Calu3 (cell line): ENCODE measurements around the gene DUSP7. TPM values are rescaled to one million over a fixed set of nuclear protein-coding genes. Genes with fewer than 3 reads are reported as not detected.

ENCODE experiments used
- Bru-seq: library from RNA; stranded (reverse); fragments of 400-500 nt; gene quantifications from one replicate; lab custom pipeline; 2021; lab: Mats Ljungman, UMichigan
- BruChase-seq, 2 experiments: library from RNA; stranded (reverse); fragments of 400-500 nt; gene quantifications; one replicate each; lab custom pipeline; 2021; lab: Mats Ljungman, UMichigan
- BruUV-seq: library from RNA; stranded (reverse); fragments of 400-500 nt; replicated peaks from 2 replicates; lab custom pipeline; 2021; lab: Mats Ljungman, UMichigan
- CTCF ChIA-PET: fragments of 300-600 bp; sonication (Branson Sonifier 250); formaldehyde crosslinking; loops from one replicate; lab custom pipeline; 2022; ENCODE audit warnings: antibody characterized with exemption; lab: Charles Lee
- DNase-seq: peaks from one replicate; pipeline ENCODE4 v3.0.0; 2022
- H3K27ac Mint-ChIP-seq: one replicate; pipeline ENCODE4 v1.8.0; 2022; ENCODE audit warnings: mixed read lengths; ENCODE audit not compliant: unreplicated experiment
- H3K27me3 Mint-ChIP-seq: one replicate; pipeline ENCODE4 v1.8.0; 2022; ENCODE audit warnings: mixed read lengths; ENCODE audit not compliant: unreplicated experiment
- H3K36me3 Mint-ChIP-seq: one replicate; pipeline ENCODE4 v1.8.0; 2022; ENCODE audit warnings: mild to moderate bottlenecking, moderate library complexity, mixed read lengths; ENCODE audit not compliant: insufficient read depth, unreplicated experiment
- H3K4me1 Mint-ChIP-seq: one replicate; pipeline ENCODE4 v1.8.0; 2022; ENCODE audit warnings: mild to moderate bottlenecking, low read depth, mixed read lengths; ENCODE audit not compliant: unreplicated experiment
- H3K4me3 Mint-ChIP-seq: one replicate; pipeline ENCODE4 v1.8.0; 2022; ENCODE audit warnings: mild to moderate bottlenecking, low read depth, moderate library complexity, mixed read lengths; ENCODE audit not compliant: unreplicated experiment
- H3K9me3 Mint-ChIP-seq: one replicate; pipeline ENCODE4 v1.8.0; 2022; ENCODE audit warnings: low read depth, mixed read lengths; ENCODE audit not compliant: unreplicated experiment
- CTCF ChIP-seq: fragments of 200-600 bp; IDR thresholded peaks from one replicate; pipeline ENCODE4 v1.8.0; 2022; ENCODE audit warnings: antibody characterized with exemption; ENCODE audit not compliant: unreplicated experiment
- intact Hi-C: fragments of 100-400 bp; cut with micrococcal nuclease; formaldehyde crosslinking; loops from one replicate; pipeline ENCODE4 v1.10.0; 2022; ENCODE audit not compliant: unreplicated experiment
- long read RNA-seq: library from polyadenylated mRNA; stranded (forward); transcript quantifications from one replicate; pipeline ENCODE4 v2.0.0, GENCODE V29; 2022
- total RNA-seq: library from RNA; stranded (reverse); gene quantifications from 2 replicates; pipeline ENCODE4 v1.2.3, GENCODE V29; 2022

The DUSP7 gene
- total RNA-seq (7.7 and 7.9 TPM in 2 replicates), Bru-seq, nascent RNA (percentile 49 among the genes with signal in this experiment), BruChase-seq, experiment 1, labeled RNA remaining after a 6-hour chase (percentile 53 among the genes with signal in this experiment), BruChase-seq, experiment 2, labeled RNA remaining after a 2-hour chase (percentile 76 among the genes with signal in this experiment)
- long read RNA-seq, partial matches to known transcripts: 4 of 7 reads
- long read RNA-seq, other reads (novel, unspliced or antisense): 0 of 7 reads

GRCh38 chr3:52056521-52056967 lies at the start of gene DUSP7:
DUSP7 (minus strand) TSS chr3:52056571; CDS start chr3:52056366, 205 bp downstream.
- no peaks in the 10 kb centered on the region for H3K27me3 Mint-ChIP-seq
- no peak for TF ChIP-seq CTCF
- CTCF ChIA-PET: interaction anchor here (0.6 to 2.0 kb wide), 10 partner anchors 10 to 549 kb away, joined by 3 to 7 read pairs (median 4); partner anchors contain the start of genes ACY1 and POC1A
- peak within 1 kb of the TSS; percentile 81 for H3K27ac Mint-ChIP-seq
- peak; percentile 74 for DNase-seq
- intact Hi-C loops: loop anchor here (5.0 kb wide), 3 partner anchors 54 to 114 kb away; partner anchors contain the start of genes PARP3 and RRP9
- peaks cover 41% of the 10 kb centered on the region for H3K36me3 Mint-ChIP-seq
- H3K9me3 Mint-ChIP-seq: no peaks in the 10 kb centered on the region
- peak within 1 kb of the TSS; percentile 88 for H3K4me3 Mint-ChIP-seq
- H3K4me1 Mint-ChIP-seq: peaks cover 28% of the 10 kb centered on the region
- no TSS peak for BruUV-seq

- peaks cover 11% of the 10 kb centered on the region for H3K36me3 Mint-ChIP-seq
- DNase-seq: no peak
- TF ChIP-seq CTCF: no peak
- H3K4me3 Mint-ChIP-seq: no peak overlapping the region
- CTCF ChIA-PET: no interaction called here
- intact Hi-C loops: no loop called here
- no peak overlapping the region for H3K27ac Mint-ChIP-seq
- H3K9me3 Mint-ChIP-seq: no peaks in the 10 kb centered on the region
- H3K27me3 Mint-ChIP-seq: no peaks in the 10 kb centered on the region
- H3K4me1 Mint-ChIP-seq: peaks cover 6% of the 10 kb centered on the region
- BruUV-seq: no TSS peak
Observed at GRCh38 chr3:52104684-52105640, 48.6 kb upstream of the DUSP7 start.

- no peak overlapping the region for H3K27ac Mint-ChIP-seq
- no peak for TF ChIP-seq CTCF
- H3K4me1 Mint-ChIP-seq: peaks cover 19% of the 10 kb centered on the region
- intact Hi-C loops: no loop called here
- BruUV-seq: no TSS peak
- peaks cover 21% of the 10 kb centered on the region for H3K36me3 Mint-ChIP-seq
- H3K27me3 Mint-ChIP-seq: no peaks in the 10 kb centered on the region
- CTCF ChIA-PET: no interaction called here
- DNase-seq: no peak
- no peak overlapping the region for H3K4me3 Mint-ChIP-seq
- no peaks in the 10 kb centered on the region for H3K9me3 Mint-ChIP-seq
Observed at GRCh38 chr3:52102934-52103333, 46.6 kb upstream of the DUSP7 start.

- peak; percentile 32 for DNase-seq
- H3K9me3 Mint-ChIP-seq: no peaks in the 10 kb centered on the region
- H3K4me3 Mint-ChIP-seq: no peak overlapping the region
- no TSS peak for BruUV-seq
- no peak for TF ChIP-seq CTCF
- H3K4me1 Mint-ChIP-seq: peaks cover 19% of the 10 kb centered on the region
- H3K27ac Mint-ChIP-seq: no peak overlapping the region
- intact Hi-C loops: no loop called here
- no peaks in the 10 kb centered on the region for H3K27me3 Mint-ChIP-seq
- CTCF ChIA-PET: no interaction called here
- H3K36me3 Mint-ChIP-seq: peaks cover 15% of the 10 kb centered on the region
Observed at GRCh38 chr3:52099001-52099401, 42.6 kb upstream of the DUSP7 start.
